Medulla oblongata (tissue), 1 donor: ENCODE results near the gene COL23A1.

Source experiments
- DNase-seq: peaks from one replicate; pipeline ENCODE4 v3.0.0-alpha.2; 2015; ENCODE audit errors: extremely low spot score

Gene COL23A1

DNA sequence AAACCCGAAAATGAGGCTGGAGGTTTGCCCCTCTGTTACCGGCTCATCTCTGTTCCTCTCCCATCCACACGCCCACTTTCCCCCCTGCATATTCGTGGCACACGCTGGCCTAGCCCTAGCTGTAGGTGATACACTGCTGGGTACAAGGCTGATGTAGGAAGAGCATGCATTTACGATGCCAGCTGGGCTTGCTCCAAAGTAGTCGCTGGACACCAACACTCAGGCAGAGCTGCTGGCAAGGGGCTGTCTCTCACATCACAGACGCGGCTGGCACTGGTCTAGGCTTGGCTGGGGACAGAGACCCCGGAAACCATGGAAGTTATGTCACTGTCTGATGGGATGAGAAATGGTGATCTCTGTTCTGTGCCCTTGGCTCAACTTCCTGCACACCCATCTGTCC, 347.8 kb downstream of the COL23A1 start:
- DNase-seq: no peak

DNA sequence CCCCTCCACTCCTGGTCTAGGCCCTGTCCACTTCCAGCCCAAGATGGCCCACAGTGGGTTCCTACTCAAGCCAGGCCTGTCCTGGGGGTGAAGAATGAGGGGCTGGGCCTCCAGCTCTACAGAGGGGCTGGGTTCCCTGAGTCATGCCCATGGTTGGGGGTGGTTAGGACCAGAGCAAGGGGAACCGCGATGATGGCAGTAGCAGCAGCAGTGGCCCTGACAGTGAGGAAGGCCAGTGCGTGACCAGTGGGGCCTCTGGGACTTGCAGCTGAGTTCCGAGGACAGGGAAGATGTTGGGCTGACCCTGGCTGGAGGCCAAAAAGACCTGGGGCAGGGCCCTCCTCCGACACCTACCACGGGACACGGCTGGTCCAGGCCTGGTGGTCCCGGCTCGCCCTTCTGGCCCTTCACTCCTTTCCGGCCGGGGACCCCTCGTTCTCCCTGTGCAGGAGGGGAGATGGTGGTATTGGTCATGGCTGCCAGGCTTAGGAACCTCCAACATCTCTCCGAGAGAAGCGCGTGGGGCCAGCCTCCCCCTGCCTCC, 348.4 kb downstream of the COL23A1 start:
- DNase-seq: peak; percentile 27

DNA sequence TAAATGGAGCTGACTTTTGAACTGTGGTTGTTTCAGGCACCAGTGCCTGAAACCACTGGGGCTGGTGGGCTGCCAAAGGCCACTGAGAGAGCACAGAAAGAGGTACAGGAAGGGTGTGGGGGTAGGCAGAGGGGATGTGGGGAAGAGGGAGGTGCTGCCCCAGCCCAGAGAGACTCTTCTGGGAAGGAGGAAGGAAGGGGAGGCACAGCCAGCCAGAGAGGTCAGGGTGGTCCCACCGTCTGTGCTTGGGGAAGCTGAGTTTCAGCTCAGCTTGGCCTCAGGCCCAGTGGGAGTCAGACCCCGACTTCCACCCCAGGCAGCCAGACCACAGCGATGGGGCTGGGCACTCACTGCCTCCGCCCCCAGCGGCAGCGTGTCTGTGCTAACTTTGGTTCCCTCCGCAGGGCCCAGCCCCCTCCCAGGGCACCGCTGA, 348.9 kb downstream of the COL23A1 start:
- peak; percentile 44 for DNase-seq

DNA sequence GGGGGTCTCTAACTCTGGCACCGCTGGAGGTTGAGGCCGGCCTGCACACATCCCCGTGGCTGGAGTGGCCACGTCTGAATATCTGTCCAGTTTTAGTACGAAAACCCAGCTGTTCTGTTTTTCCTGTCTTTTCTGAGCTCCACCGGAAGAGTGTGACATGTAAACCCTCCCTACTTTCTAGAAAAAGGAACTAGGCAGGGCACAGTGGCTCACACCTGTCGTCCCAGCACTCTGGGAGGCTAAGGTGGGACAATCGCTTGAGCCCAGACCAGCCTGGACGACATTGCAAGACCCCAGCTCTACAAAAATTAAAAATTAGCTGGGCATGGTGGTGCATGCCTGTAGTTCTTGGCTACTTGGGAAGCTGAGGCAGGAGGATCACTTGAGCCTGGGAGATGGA, 349.4 kb downstream of the COL23A1 start:
- DNase-seq: no peak

DNA sequence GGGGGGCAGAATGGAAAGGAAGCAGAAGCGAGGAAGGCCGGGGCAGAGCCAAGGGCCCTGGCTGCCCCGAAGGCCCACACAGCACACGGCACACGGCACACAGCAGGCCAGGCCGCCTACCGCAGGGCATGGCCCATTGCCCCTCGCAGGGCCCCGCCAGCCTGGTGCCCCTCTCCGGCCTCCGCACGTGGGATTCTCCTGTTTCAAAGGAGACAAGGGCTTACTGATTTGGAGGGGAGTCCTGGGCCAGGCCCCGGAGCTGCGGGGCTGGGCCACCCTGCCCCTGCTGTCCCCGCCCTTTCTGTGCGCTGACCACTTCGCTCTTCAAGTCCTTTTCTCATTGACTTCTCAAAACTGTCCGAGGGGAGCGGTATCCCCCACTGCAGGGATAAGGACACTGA, 349.9 kb downstream of the COL23A1 start:
- no peak for DNase-seq

DNA sequence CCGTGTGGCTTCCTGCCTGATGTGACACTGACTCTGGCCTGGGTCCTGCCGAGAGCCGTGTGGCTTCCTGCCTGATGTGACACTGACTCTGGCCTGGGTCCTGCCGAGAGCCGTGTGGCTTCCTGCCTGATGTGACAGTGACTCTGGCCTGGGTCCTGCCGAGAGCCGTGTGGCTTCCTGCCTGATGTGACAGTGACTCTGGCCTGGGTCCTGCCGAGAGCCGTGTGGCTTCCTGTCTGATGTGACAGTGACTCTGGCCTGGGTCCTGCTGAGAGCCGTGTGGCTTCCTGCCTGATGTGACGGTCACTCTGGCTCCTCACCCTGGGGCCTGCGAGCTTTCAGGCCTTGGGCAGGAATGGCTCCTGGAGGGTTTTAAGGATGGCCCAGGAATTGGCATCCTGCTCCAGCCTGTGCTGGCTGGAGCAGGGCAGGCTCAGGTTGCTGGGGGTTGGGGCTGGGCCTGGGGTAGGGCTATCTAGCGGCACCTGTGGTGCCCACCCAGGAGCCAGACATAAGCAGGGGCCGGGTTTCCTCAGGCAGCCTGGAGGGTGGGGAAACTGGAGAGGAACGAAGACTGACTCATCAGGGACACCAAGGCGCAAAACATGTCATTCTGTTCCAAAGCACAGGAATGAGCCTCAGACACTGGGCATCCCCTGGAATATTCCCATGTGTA, 350.4 kb downstream of the COL23A1 start:
- peak; percentile 22 for DNase-seq

DNA sequence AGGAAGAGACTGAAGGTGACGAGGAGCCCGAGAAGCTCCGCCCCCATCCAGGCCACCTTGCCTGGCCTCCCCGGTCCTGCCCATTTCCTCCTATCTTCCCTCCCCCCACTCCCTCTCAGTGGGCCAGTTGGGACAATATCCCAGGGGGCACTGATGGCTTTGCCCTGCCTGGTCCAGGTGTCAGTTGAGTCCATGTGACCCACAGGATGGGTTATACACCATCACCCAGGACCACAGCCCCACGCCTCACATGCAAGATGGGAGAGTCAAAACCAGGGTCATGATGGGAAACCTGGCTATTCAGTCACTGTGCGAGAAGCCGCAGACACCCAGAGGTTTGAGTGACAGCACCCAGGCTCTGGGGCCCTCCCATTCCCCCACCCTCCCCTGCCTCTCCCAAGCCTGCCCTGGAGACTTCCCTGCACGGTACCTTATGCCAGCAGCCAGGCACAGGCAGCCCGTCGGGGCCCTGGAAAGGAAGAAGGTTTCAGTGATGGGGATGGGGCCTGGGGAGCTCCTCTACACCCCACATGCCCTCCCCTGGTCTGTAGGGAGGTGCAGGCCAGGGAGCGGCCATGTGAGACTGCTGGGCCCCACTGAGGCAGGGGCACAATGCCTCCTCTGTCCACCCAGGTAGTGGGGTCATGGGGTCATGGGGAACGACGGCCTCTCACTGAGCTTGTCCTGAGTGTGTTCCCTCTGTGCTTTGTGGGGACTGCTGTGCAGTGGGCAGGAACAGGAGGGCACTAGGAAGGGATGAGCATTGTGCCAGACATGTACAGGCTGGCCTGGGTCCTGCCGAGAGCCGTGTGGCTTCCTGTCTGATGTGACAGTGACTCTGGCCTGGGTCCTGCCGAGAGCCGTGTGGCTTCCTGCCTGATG, 351.2 kb downstream of the COL23A1 start:
- DNase-seq: no peak

DNA sequence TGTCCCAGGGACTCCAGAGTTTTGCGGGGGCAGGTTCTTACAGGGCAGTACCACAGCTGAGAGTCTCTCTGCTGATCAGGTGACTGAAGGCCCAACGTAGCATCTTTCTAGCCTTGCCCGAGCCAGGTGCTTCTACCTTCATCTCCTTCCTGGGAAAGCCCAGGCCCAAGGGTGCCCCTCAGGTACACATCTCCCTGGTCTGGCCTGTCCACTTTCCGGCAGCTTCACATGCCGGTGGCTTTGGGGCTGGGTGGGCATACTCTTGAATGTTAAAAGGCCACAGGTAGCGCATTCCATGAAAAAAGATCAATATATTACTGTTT, 351.9 kb downstream of the COL23A1 start:
- DNase-seq: no peak

DNA sequence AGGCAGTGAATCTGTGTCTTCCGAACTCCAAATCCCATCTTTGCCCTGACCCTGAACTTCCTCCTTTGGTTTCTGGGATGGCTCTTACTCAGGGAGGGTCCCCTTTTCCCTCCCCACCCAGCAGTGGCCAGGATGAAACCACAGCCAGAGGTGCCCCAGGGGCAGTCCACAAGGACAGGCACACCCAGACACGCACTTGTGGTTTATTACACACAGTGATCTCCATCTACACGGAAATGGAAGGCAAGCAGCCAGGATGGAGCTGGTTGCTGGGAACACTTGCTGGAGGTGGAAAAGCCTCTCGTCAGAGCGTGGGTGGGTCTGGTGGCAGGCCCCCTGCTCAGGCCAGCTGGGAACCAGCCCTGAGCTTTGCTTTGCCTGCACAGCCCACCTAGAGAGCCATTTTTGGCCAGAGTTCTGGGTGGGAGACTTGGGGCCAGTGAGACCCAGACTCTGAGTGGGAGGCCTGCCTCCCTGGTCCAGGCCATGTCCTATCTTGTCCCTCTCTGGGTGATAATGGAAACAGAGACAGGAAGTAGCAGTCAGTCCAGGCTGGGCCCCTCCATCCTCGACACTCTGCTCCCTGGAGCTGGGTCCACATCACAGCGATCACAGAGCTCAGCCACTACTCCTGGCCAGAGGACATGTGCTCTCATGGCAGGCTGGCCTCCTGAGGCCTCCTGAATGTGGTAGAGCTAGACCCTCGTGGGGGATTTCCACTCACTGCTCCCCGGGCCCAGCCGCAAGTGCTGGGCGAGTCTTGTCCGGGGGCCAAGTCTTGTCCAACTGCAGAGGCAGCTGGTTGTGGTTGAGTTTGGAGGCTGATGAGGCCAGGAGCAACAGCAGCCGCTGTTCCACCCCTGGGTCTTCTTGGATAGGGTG, 352.5 kb downstream of the COL23A1 start:
- DNase-seq: no peak

DNA sequence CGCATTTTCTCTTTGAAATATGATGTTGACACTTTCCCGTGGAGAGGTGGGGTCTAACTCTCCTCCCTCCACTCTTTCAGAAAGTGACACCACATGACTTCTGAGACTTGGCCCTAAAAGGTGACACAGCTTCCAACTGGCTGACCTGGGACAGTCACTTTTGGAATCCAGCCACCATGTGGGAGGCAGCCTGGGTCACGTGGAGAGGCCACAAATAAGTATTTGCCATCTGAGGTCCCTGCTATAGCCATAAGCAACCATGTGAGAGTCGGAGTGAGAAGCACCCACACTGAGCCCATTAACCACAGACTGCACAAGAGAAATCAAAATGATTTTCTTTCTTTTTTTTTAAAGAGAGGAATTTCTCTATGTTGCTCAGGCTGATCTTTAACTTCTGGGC, 353.5 kb downstream of the COL23A1 start:
- DNase-seq: peak; percentile 77

DNA sequence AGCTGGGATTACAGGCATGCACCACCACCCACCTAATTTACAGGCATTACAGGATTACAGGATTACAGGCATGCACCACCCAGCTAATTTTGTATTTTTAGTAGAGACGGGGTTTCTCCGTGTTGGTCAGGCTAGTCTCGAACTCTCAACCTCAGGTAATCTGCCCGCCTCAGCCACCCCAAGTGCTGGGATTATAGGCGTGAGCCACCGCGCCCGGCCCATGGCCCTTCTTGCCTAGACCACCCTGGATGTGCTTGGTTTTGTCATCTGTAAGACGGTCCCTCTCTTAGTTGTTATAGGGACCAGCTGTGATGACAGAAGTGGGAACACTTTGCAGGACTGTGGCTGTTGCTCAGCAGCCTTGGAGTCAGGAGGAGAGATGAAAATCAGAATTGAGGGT, 354.1 kb downstream of the COL23A1 start:
- DNase-seq: no peak

DNA sequence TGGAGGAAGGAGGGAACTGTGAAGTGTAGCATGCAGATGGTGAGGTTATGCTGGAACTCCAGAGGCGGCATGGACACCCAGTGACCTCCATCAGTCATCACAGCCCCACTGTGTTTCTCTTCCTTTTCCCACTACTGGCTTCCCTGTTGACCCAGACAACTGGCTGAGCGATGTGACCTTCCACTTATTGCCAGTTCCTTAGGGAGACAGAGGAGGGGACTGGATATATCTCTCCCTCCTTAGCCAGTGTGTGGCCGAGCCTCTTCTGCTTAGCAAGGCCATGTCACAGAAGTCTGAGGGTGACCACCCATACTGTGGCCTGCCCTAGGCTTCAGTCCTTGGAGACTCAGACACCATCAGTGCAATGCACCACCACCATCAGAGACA, 354.6 kb downstream of the COL23A1 start:
- DNase-seq: no peak

DNA sequence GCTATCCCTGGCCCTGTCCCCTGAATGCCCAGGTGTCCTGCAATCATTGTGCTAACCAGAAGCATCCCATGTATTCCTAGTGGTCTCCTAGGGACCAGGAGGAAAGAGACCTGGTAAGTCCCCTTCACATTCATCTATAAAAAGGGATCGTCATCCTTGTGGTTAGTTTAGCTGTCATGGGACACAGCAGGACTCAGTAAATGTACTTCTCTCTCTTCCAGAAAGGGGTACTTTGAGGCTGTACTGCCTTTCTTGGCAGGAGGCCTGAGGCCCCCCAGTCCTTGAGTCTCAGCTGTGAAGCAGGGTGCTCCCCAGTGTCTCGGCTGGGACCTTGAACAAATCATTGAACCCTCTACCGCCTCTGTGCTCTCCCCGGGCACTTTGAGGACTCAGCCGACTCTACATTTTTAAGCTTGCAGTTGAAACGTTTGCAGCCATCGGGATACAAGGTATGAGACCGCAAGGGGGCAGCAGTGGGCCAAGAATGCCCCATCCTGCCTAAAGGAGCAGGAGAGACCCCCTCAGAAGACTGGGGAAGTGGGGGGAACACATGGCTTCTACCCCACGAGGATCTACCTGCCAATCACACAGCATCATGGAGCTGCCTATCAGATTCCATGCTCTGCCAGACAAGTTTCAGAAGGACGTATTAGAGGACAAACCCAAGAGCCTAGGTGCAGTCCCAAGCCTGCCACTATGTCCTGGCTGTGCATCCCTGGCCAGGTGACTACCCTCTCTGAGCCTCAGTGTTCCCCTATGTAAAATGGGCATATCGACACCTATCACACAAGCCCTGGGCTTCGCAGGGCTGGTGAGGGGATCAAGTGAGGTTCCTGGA, 355.2 kb downstream of the COL23A1 start:
- peak; percentile 78 for DNase-seq

DNA sequence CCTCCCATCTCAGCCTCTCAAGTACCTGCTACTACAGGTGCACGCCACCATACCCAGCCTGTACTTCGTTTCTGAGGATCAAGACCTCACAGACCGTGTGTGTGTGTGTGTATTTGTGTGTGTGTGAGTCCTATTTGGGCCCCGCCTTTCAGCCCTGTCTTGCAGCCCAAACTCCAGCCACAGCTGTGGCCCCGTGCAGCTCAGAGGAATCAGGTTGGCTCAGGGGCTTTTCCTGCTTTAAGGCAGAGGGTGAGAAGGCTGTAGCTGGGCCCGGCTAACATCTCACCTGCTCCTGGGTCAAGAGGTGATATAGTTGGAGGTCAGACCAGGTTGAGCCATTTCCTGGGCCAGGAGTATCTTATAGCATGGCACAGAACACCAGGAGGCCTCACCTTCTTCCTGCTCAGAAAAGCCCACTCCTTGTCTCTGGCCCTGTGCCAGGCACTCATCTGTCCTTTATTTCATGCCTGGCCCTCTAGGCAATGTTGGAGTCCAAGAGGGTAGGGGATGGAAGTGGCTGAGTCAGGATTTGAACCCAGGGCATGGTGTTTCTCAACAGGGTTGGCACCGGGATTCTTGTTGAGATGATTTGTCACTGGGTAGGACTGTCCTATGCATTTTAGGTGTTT, 356.0 kb downstream of the COL23A1 start:
- DNase-seq: no peak

DNA sequence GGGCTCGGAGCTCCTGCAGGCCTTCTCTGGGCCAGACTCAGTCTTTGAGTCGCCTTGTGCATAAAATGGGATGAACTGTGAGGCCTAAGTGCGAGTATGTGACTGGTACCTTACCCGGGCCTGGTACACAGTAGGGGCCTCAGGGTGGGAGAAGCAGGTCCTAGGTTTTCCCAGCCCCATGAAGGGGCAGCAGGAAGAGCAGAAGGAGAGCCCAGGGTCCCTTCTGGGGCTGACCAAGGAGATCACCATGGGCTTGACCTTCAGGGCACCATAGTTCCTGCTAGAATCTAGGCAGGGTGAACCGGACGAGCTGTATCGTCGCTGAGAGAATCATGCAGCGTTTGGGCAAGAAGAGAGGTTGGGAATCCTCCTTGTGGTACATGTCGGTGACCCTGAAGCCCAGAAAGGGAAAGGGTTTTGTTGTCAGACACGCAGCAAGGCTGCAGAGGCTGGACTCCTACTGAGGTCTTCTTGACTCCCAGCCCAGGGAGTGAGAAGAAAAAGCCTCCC, 357.2 kb downstream of the COL23A1 start:
- no peak for DNase-seq

DNA sequence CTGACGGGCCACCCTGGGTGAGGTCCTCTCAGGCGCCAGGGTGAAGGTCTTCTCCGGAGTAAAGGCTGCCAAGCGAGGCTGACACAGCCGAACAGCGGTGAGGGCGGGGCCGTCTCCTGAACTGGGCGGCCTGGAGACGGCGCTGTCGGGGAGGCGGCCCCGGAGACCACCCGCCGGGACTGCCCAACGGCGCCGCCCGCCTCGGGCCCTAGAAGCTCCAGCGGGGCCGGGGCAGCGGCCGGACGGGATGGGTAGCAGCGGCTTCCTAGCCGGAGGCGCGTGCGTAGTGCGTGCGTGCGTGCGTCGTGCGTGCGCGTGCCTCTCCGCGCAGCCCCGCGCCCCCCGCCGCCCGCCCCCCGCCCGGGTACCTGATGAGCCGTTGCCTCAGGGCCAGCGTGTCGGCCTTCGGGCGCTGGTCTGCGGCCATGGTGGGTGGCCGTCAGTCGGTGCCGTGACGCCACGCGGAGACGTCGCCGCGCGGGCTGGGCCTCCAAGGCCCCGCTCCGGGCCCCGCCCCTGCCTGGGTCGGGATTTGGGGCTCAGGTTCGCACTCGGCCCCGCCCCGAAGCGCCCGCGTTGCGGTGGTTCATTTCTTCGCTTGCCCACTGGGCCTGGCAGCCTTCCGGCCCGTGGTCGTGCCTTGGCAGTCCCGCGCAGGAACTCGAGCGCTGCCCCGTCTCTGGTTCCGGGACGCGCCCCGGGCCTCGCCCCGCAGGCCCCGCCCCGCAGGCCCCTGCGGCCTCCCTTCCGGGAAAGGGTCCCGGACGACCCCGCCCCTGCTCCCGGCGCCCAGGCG, 357.9 kb downstream of the COL23A1 start, which contains the start of gene PHYKPL:
Gene PHYKPL, minus strand, starts transcription at position 679 of the 796 bp plus-strand sequence. Its CDS starts 252 bp downstream, at position 427.
- peak; percentile 55 for DNase-seq

DNA sequence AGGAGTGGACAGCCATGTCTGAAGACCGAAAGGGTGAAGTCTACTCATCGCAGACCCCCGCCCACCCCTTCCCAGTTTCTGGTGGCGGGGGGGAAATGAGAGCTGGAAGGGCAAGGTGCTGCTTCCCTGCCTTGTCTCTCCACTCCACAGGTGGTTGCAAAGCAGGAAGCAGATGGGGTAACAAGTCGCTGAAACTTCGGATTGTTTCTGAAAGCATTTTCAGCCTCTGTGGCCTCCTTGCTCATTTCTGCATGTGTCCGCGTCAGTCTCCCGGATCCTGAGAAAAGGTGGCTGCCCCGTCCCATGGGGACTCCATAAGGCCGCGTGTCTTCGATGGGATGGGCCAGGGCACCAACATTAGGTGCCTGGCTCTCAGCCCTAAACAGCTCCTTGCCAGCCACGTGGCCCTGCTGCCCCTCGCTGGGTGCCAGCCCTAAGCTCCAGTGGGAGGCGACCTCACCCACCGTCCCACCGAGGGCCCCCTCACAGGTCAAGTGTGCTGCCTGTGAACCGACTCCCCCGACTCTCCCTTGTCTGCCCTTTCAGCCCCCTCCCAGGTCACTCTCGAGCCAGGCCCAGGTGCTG, 358.6 kb downstream of the COL23A1 start:
- DNase-seq: no peak

DNA sequence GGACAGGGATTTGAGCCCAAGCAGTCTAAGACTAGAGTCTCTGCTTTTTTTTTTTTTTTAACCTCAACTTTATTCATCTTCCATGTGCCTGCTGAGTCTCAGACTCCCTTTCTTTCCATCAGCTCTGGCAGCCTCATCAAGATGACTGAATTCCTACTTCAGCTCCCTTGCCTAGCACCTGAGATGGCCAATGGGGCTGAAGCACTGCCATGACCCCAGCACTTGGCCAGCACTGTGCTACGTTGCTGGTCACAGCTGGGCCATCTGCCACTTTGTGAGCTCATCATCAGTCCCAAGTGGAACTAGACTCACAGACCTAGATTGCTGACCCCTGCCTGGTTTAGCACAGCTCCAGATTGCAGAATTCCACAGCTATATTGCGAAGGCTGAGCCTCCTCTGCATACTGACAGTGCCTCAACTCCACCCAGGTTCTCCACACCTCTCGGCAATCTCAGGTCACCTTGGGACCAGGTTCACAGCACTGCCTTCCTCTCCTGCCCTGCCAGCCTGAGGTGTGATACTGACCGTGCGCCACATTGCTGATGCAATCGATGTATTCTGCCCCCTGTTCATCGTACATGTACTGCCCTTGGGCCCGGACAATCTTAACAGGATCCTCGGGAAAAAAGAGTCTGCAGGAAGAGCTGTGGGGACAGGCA, 359.2 kb downstream of the COL23A1 start:
- DNase-seq: peak; percentile 78

DNA sequence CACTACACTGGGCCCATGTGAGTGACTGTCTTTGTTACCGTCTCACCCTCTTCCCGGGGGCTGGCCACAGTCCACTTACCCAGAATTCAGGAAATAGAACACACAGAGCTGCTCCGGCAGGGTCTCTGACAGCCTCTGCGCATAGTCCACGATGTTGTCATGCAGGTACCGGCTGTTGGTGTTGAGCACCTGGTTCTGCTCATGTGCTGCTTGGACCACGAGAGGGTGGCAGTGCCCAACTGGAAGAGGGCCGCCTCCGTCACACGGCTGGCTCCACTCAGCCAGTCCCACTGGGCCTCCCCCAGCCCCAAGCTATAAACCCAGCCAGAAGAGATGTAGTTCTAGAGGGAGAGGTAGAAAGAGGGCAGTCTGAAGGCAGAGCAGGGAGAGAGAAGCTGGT, 360.3 kb downstream of the COL23A1 start:
- no peak for DNase-seq
